ENCODE data around the gene ORAI3. TPM values are rescaled to one million over a fixed set of nuclear protein-coding genes. Genes with fewer than 3 reads are reported as not detected.

ORAI3 gene
- total and polyA plus RNA-seq, 7 experiments from 2014 or later: 6.0 to 29.8 (median 17.8) TPM

Other genes with a start within 250 kb of the ORAI3 start
- 100 to 1,000 TPM in 2 of 5 experiments, 10 to 100 TPM in 3; 82.6 to 111 (median 97.5) TPM for gene SRCAP, start 249.9 kb upstream of the ORAI3 start, total RNA-seq
- 10 to 100 TPM; 11.8 to 40.5 TPM for gene SRCAP, start 249.9 kb upstream of the ORAI3 start, polyA plus RNA-seq
- 10 to 100 TPM; 33.2 to 57.8 (median 46.7) TPM for gene PHKG2, start 200.6 kb upstream of the ORAI3 start, total RNA-seq
- gene PHKG2, start 200.6 kb upstream of the ORAI3 start, polyA plus RNA-seq: 10 to 100 TPM; 37.2 to 43.5 TPM
- gene CFAP119, start 187.0 kb upstream of the ORAI3 start, total RNA-seq: 1 to 10 TPM; 2.3 to 5.9 (median 2.9) TPM
- under 1 TPM; 0.41 to 0.63 TPM for gene CFAP119, start 187.0 kb upstream of the ORAI3 start, polyA plus RNA-seq
- 100 to 1,000 TPM in 3 of 5 experiments, 10 to 100 TPM in 2; 68.7 to 122 (median 114) TPM for gene RNF40, start 186.7 kb upstream of the ORAI3 start, total RNA-seq
- 10 to 100 TPM; 19.4 to 50.7 TPM for gene RNF40, start 186.7 kb upstream of the ORAI3 start, polyA plus RNA-seq
- 10 to 100 TPM in 1 of 5 experiments, 1 to 10 TPM in 4; 2.4 to 11.1 (median 4.2) TPM for gene ZNF629, start 161.9 kb upstream of the ORAI3 start, total RNA-seq
- 1 to 10 TPM in 1 of 2 donors, under 1 TPM in 1; 0.66 to 3.1 TPM for gene ZNF629, start 161.9 kb upstream of the ORAI3 start, polyA plus RNA-seq
- 10 to 100 TPM; 17.2 to 23.7 (median 22.7) TPM for gene BCL7C, start 55.0 kb upstream of the ORAI3 start, total RNA-seq
- gene BCL7C, start 55.0 kb upstream of the ORAI3 start, polyA plus RNA-seq: 10 to 100 TPM; 28.4 to 31.4 TPM
- gene CTF1, start 52.5 kb upstream of the ORAI3 start, total RNA-seq: under 1 TPM in 4 of 5 experiments, not detected in 1; 0.17 to 0.54 (median 0.40) TPM
- gene CTF1, start 52.5 kb upstream of the ORAI3 start, polyA plus RNA-seq: not detected
- gene FBXL19, start 25.5 kb upstream of the ORAI3 start, total RNA-seq: 10 to 100 TPM; 11.1 to 26.8 (median 17.0) TPM
- under 1 TPM; 0.08 to 0.16 TPM for gene FBXL19, start 25.5 kb upstream of the ORAI3 start, polyA plus RNA-seq
- 10 to 100 TPM; 27.0 to 47.2 (median 36.8) TPM for gene SETD1A, start 8.7 kb downstream of the ORAI3 start, total RNA-seq
- gene SETD1A, start 8.7 kb downstream of the ORAI3 start, polyA plus RNA-seq: 1 to 10 TPM; 1.3 to 2.5 TPM
- 1 to 10 TPM in 4 of 5 experiments, under 1 TPM in 1; 0.66 to 7.0 (median 3.3) TPM for gene HSD3B7, start 36.1 kb downstream of the ORAI3 start, total RNA-seq
- under 1 TPM in 1 of 2 donors, not detected in 1; 0.08 TPM for gene HSD3B7, start 36.1 kb downstream of the ORAI3 start, polyA plus RNA-seq
- gene STX1B, start 61.6 kb downstream of the ORAI3 start, total RNA-seq: 1 to 10 TPM; 1.7 to 5.2 (median 4.2) TPM
- gene STX1B, start 61.6 kb downstream of the ORAI3 start, polyA plus RNA-seq: under 1 TPM; 0.37 to 0.51 TPM
- 100 to 1,000 TPM in 3 of 5 experiments, 10 to 100 TPM in 2; 77.9 to 114 (median 100) TPM for gene STX4, start 84.5 kb downstream of the ORAI3 start, total RNA-seq
- gene STX4, start 84.5 kb downstream of the ORAI3 start, polyA plus RNA-seq: 10 to 100 TPM; 23.1 to 33.1 TPM
- 10 to 100 TPM; 10.7 to 15.2 (median 12.6) TPM for gene ZNF668, start 125.2 kb downstream of the ORAI3 start, total RNA-seq
- 10 to 100 TPM in 1 of 2 donors, 1 to 10 TPM in 1; 6.1 to 14.0 TPM for gene ZNF668, start 125.2 kb downstream of the ORAI3 start, polyA plus RNA-seq
- gene ZNF646, start 125.4 kb downstream of the ORAI3 start, total RNA-seq: 10 to 100 TPM; 22.2 to 49.1 (median 30.4) TPM
- 10 to 100 TPM in 1 of 2 donors, 1 to 10 TPM in 1; 3.9 to 13.3 TPM for gene ZNF646, start 125.4 kb downstream of the ORAI3 start, polyA plus RNA-seq
- 1 to 10 TPM; 5.2 to 7.2 (median 7.1) TPM for gene PRSS53, start 139.9 kb downstream of the ORAI3 start, total RNA-seq
- gene PRSS53, start 139.9 kb downstream of the ORAI3 start, polyA plus RNA-seq: 1 to 10 TPM in 1 of 2 donors, under 1 TPM in 1; 0.46 to 1.6 TPM
- gene VKORC1, start 145.7 kb downstream of the ORAI3 start, total RNA-seq: 10 to 100 TPM; 29.5 to 69.3 (median 35.6) TPM
- 10 to 100 TPM; 82.3 to 93.0 TPM for gene VKORC1, start 145.7 kb downstream of the ORAI3 start, polyA plus RNA-seq
- gene BCKDK, start 159.3 kb downstream of the ORAI3 start, total RNA-seq: 10 to 100 TPM; 10.3 to 30.8 (median 20.8) TPM
- gene BCKDK, start 159.3 kb downstream of the ORAI3 start, polyA plus RNA-seq: 10 to 100 TPM; 21.0 to 36.0 TPM
- gene KAT8, start 168.6 kb downstream of the ORAI3 start, total RNA-seq: 100 to 1,000 TPM in 4 of 5 experiments, 10 to 100 TPM in 1; 63.0 to 134 (median 112) TPM
- gene KAT8, start 168.6 kb downstream of the ORAI3 start, polyA plus RNA-seq: 100 to 1,000 TPM in 1 of 2 donors, 10 to 100 TPM in 1; 76.3 to 106 TPM
- gene PRSS8, start 186.7 kb downstream of the ORAI3 start, total RNA-seq: not detected
- gene PRSS8, start 186.7 kb downstream of the ORAI3 start, polyA plus RNA-seq: not detected
- 1 to 10 TPM in 2 of 5 experiments, under 1 TPM in 3; 0.13 to 2.9 (median 0.69) TPM for gene PRSS36, start 201.0 kb downstream of the ORAI3 start, total RNA-seq
- 1 to 10 TPM; 1.2 to 1.3 TPM for gene PRSS36, start 201.0 kb downstream of the ORAI3 start, polyA plus RNA-seq
- 100 to 1,000 TPM; 597 to 956 (median 714) TPM for gene FUS, start 231.1 kb downstream of the ORAI3 start, total RNA-seq
- gene FUS, start 231.1 kb downstream of the ORAI3 start, polyA plus RNA-seq: 100 to 1,000 TPM; 177 to 194 TPM